Measurements from ENCODE around the gene MED25. TPM values are rescaled to one million over a fixed set of nuclear protein-coding genes. Genes with fewer than 3 reads are reported as not detected.

The MED25 gene
- total RNA-seq, 1 donor from 2014 or later: 58.1 TPM

DNA sequence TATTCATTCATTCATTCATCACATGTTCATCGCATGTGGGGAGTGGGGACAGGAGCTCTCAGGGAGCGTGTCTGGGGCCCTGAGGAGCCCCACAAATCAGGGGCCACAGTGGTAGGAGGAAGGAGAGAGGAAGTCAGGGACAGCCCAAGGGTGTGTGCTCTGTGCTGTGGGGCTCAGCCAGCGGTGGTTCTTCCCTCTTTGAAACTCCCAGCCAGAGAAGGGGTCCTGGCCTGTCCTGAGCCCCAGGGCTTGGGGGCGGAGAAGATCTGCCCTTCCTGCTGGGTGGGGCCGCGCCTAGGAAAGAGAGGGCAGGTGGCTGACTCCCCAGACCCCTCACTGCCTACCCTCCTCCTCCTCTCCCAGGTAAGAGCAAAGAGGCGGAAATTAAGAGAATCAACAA, 36.7 kb upstream of the MED25 start:
- no peaks in the 10 kb centered on the region for H3K9me3 Mint-ChIP-seq (ENCODE audit: unreplicated experiment)
- no peak for TF ChIP-seq CTCF (IDR thresholded peaks at IDR 0.05)
- peaks cover 36% of the 10 kb centered on the region for H3K36me3 Mint-ChIP-seq (ENCODE audit: unreplicated experiment)
- H3K4me3 Mint-ChIP-seq (ENCODE audit: unreplicated experiment): no peak overlapping the region
- DNase-seq (ENCODE audit: extremely low spot score, unreplicated experiment): no peak
- peaks cover 9% of the 10 kb centered on the region for H3K4me1 Mint-ChIP-seq (ENCODE audit: unreplicated experiment)
- H3K27ac Mint-ChIP-seq (ENCODE audit: unreplicated experiment): no peak overlapping the region
- H3K27me3 Mint-ChIP-seq (ENCODE audit: unreplicated experiment): no peaks in the 10 kb centered on the region

GRCh38 chr19:49782515-49782914, 35.6 kb upstream of the MED25 start:
- DNase-seq (ENCODE audit: extremely low spot score, unreplicated experiment): no peak
- Mint-ChIP-seq H3K4me1 (ENCODE audit: unreplicated experiment) (peaks cover 13% of the 10 kb centered on the region), H3K27ac (ENCODE audit: unreplicated experiment) (no peak overlapping the region), H3K27me3 (ENCODE audit: unreplicated experiment) (no peaks in the 10 kb centered on the region), H3K36me3 (ENCODE audit: unreplicated experiment) (peaks cover 37% of the 10 kb centered on the region), H3K9me3 (ENCODE audit: unreplicated experiment) (no peaks in the 10 kb centered on the region), H3K4me3 (ENCODE audit: unreplicated experiment) (no peak overlapping the region)
- no peak for TF ChIP-seq CTCF (IDR thresholded peaks at IDR 0.05)

DNA sequence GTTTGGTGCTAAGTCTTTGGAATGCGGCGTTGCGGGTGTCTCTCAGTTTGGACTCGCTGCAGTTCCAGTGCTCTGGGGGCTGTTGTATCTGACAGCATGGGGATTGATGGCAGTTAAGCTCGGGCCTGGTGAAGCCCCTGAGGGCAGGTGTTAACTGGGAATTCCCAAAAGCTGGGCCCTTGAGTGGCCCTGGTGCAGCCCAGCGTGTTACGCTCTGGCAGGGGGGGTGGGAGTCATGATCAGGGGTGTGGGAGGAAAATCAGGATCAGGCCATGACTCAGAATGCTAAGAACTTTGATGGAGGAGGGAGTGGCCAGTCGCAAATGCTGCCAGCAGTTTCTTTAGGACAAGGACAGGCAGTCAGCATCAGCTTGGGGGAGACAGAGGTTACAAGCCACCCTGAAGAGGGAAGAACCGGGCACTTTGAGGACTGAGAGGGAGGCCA, 31.7 kb upstream of the MED25 start:
- no peak overlapping the region for H3K4me3 Mint-ChIP-seq (ENCODE audit: unreplicated experiment)
- no peaks in the 10 kb centered on the region for H3K27me3 Mint-ChIP-seq (ENCODE audit: unreplicated experiment)
- peaks cover 43% of the 10 kb centered on the region for H3K36me3 Mint-ChIP-seq (ENCODE audit: unreplicated experiment)
- TF ChIP-seq CTCF (IDR thresholded peaks at IDR 0.05): no peak
- H3K4me1 Mint-ChIP-seq (ENCODE audit: unreplicated experiment): peaks cover 9% of the 10 kb centered on the region
- DNase-seq (ENCODE audit: extremely low spot score, unreplicated experiment): no peak
- H3K9me3 Mint-ChIP-seq (ENCODE audit: unreplicated experiment): no peaks in the 10 kb centered on the region
- H3K27ac Mint-ChIP-seq (ENCODE audit: unreplicated experiment): peak overlapping the region; percentile 65

GRCh38 chr19:49787746-49788145, 30.3 kb upstream of the MED25 start:
- no peak for DNase-seq (ENCODE audit: extremely low spot score, unreplicated experiment)
- Mint-ChIP-seq H3K4me1 (ENCODE audit: unreplicated experiment) (peaks cover 9% of the 10 kb centered on the region), H3K9me3 (ENCODE audit: unreplicated experiment) (no peaks in the 10 kb centered on the region), H3K36me3 (ENCODE audit: unreplicated experiment) (peaks cover 46% of the 10 kb centered on the region), H3K4me3 (ENCODE audit: unreplicated experiment) (no peak overlapping the region), H3K27ac (ENCODE audit: unreplicated experiment) (no peak overlapping the region), H3K27me3 (ENCODE audit: unreplicated experiment) (no peaks in the 10 kb centered on the region)
- TF ChIP-seq CTCF (IDR thresholded peaks at IDR 0.05): no peak

DNA sequence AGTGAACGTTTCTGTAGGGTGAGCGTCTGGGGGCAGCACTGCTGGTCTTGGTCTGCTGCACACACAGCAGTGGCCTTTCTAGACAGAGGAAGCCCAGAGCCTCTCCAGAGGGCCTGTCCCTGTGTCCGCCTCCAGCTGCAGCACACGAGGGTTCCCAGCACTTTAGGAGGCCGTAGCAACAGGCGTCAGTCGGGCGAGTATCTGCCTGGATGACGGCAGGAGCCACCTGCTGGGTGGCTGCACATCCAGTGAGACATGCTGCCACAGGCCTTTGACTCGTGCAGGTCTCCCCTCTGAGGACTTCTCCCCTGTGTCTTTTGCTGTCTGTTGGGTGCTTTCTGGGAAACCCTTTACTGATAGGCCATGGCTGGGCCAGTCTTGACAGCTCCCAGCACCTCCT, 29.2 kb upstream of the MED25 start:
- H3K27ac Mint-ChIP-seq (ENCODE audit: unreplicated experiment): no peak overlapping the region
- H3K27me3 Mint-ChIP-seq (ENCODE audit: unreplicated experiment): no peaks in the 10 kb centered on the region
- no peak overlapping the region for H3K4me3 Mint-ChIP-seq (ENCODE audit: unreplicated experiment)
- no peaks in the 10 kb centered on the region for H3K9me3 Mint-ChIP-seq (ENCODE audit: unreplicated experiment)
- peaks cover 39% of the 10 kb centered on the region for H3K36me3 Mint-ChIP-seq (ENCODE audit: unreplicated experiment)
- no peak for DNase-seq (ENCODE audit: extremely low spot score, unreplicated experiment)
- H3K4me1 Mint-ChIP-seq (ENCODE audit: unreplicated experiment): peaks cover 9% of the 10 kb centered on the region
- TF ChIP-seq CTCF (IDR thresholded peaks at IDR 0.05): no peak

All from osteocyte (in vitro differentiated cells).